HepG2 (cell line): ENCODE data around the gene AKAP8. TPM values are rescaled to one million over a fixed set of nuclear protein-coding genes. Genes with fewer than 3 reads are reported as not detected.

Source experiments
- ATAC-seq: fragments of 200-7000 bp; cut with Tn5 transposase; 3 replicates; pipeline ENCODE4 v1.9.1; 2020; ENCODE audit warnings: mild to moderate bottlenecking, moderate library complexity
- BruUV-seq: library from RNA; stranded (reverse); fragments of 400-500 nt; replicated peaks from 2 replicates; lab custom pipeline; 2021; lab: Mats Ljungman, UMichigan
- CTCF ChIA-PET: fragments of 300-600 bp; formaldehyde crosslinking; extraction: SDS; loops from one replicate; lab custom pipeline; 2021; ENCODE audit warnings: low total read pairs, inconsistent platforms, low intra/inter-chr PET ratio; lab: Yijun Ruan, JAX
- POLR2A ChIA-PET: fragments of 350-600 bp; sonication (Branson Sonifier 250); formaldehyde crosslinking; loops from one replicate; lab custom pipeline; 2020; ENCODE audit warnings: antibody characterized with exemption, inconsistent platforms; lab: Yijun Ruan, JAX
- DNase-seq: peaks from one replicate; pipeline ENCODE4 v3.0.0-alpha.2; 2015; ENCODE audit warnings: low spot score
- FAIRE-seq: peaks from 3 replicates; lab custom pipeline; 2011; peaks lifted over from hg19 to GRCh38; lab: Jason Lieb, UNC
- H2AFZ ChIP-seq: one replicate; pipeline ENCODE4 v1.6.1; 2011; ENCODE audit warnings: low read length, inconsistent platforms
- H3K27ac ChIP-seq: fragments of 300-600 bp; 3 replicates; pipeline ENCODE4 v1.8.0; 2011; ENCODE audit warnings: mixed run types, mild to moderate bottlenecking, mixed read lengths, low read length, inconsistent platforms; ENCODE audit not compliant: insufficient read depth; ENCODE audit errors: extremely low read length
- H3K27me3 ChIP-seq, 2 experiments: fragments of 200-600 bp in 1 of 2; 2 replicates in 1 of 2; 3 replicates in 1 of 2; pipeline versions ENCODE4 v1.6.0 to v1.8.0; 2011; ENCODE audit warnings: low read length in 2 of 2, mild to moderate bottlenecking in 2 of 2, moderate library complexity in 2 of 2, inconsistent platforms in 1 of 2; ENCODE audit not compliant: insufficient read depth in 2 of 2, control insufficient read depth in 1 of 2
- H3K36me3 ChIP-seq, 2 experiments: fragments of 200-600 bp in 1 of 2; replicated peaks in 1 of 2; 2 replicates in 1 of 2; 3 replicates in 1 of 2; pipeline versions ENCODE4 v1.5.1 to v1.8.0; 2011; ENCODE audit warnings: low read length in 2 of 2, inconsistent platforms in 1 of 2; ENCODE audit not compliant: insufficient read depth in 2 of 2, control insufficient read depth in 1 of 2
- H3K4me1 ChIP-seq: 2 replicates; pipeline ENCODE4 v1.5.1; 2012; ENCODE audit warnings: low read length, inconsistent platforms; ENCODE audit not compliant: insufficient read depth
- H3K4me2 ChIP-seq: 2 replicates; pipeline ENCODE4 v1.6.0; 2011; ENCODE audit warnings: low read depth, low read length, inconsistent platforms
- H3K4me3 ChIP-seq, 3 experiments: fragments of 200-600 bp in 1 of 3; sonication (generic), shearing (Covaris generic) in 1 of 3; replicated peaks in 1 of 3; 2 replicates each; pipeline ENCODE4 v1.5.1; 2011 to 2016; ENCODE audit warnings: low read length in 3 of 3, inconsistent platforms in 2 of 3, low read depth in 2 of 3, mild to moderate bottlenecking in 2 of 3, control low read depth in 1 of 3, mixed read lengths in 1 of 3; ENCODE audit not compliant: insufficient read depth in 1 of 3
- H3K79me2 ChIP-seq: one replicate; pipeline ENCODE4 v1.6.1; 2011; ENCODE audit warnings: low read length, inconsistent platforms; ENCODE audit not compliant: insufficient read depth
- H3K9ac ChIP-seq: 2 replicates; pipeline ENCODE4 v1.6.0; 2011; ENCODE audit warnings: mild to moderate bottlenecking, low read depth, low read length, inconsistent platforms; ENCODE audit not compliant: insufficient read depth
- H3K9me3 ChIP-seq: 2 replicates; pipeline ENCODE4 v1.5.1; 2012; ENCODE audit warnings: mild to moderate bottlenecking, low read length
- H4K20me1 ChIP-seq: 2 replicates; pipeline ENCODE4 v1.6.0; 2011; ENCODE audit warnings: inconsistent platforms, mild to moderate bottlenecking, low read length, moderate library complexity; ENCODE audit not compliant: insufficient read depth
- ATF4 ChIP-seq, 2 experiments: fragments of 450-650 bp in 1 of 2; sonication (generic) in 1 of 2; formaldehyde crosslinking; IDR thresholded peaks; 2 replicates each; pipeline versions ENCODE4 v1.5.0 to v1.8.0; 2020 to 2022; ENCODE audit warnings: mild to moderate bottlenecking in 1 of 2, missing genetic modification reagents in 1 of 2
- ETV5 ChIP-seq: IDR thresholded peaks from 2 replicates; pipeline ENCODE4 v1.6.1; 2018; ENCODE audit warnings: missing biosample characterization, missing genetic modification reagents, inconsistent platforms, borderline replicate concordance
- FOXK1 ChIP-seq: sonication (generic); formaldehyde crosslinking; IDR thresholded peaks from 2 replicates; pipeline ENCODE4 v1.4.0; 2020; ENCODE audit warnings: low read depth, missing genetic modification reagents, borderline replicate concordance
- HINFP ChIP-seq: sonication (generic); formaldehyde crosslinking; IDR thresholded peaks from 2 replicates; pipeline ENCODE4 v1.4.0; 2020; ENCODE audit warnings: low read depth, mild to moderate bottlenecking, missing genetic modification reagents
- MAFK ChIP-seq, 2 experiments: IDR thresholded peaks in 1 of 2; conservative IDR thresholded peaks in 1 of 2; 2 replicates each; pipeline ENCODE4 v1.6.1; 2011; ENCODE audit warnings: improper control_type of control experiment in 2 of 2, low read length in 2 of 2
- NCOA1 ChIP-seq: sonication (generic); formaldehyde crosslinking; IDR thresholded peaks from 2 replicates; pipeline ENCODE4 v1.9.0; 2021; ENCODE audit warnings: missing genetic modification reagents
- NFE2L1 ChIP-seq: sonication (generic); formaldehyde crosslinking; IDR thresholded peaks from 2 replicates; pipeline ENCODE4 v1.4.0; 2020; ENCODE audit warnings: missing genetic modification reagents, mild to moderate bottlenecking, borderline replicate concordance
- PLSCR1 ChIP-seq: sonication (generic); formaldehyde crosslinking; IDR thresholded peaks from 2 replicates; pipeline ENCODE4 v1.5.0; 2020; ENCODE audit warnings: missing genetic modification reagents, mild to moderate bottlenecking, borderline replicate concordance
- POGZ ChIP-seq: sonication (generic); formaldehyde crosslinking; IDR thresholded peaks from 2 replicates; pipeline ENCODE4 v1.4.0; 2020; ENCODE audit warnings: mild to moderate bottlenecking, missing genetic modification reagents
- POLR2AphosphoS5 ChIP-seq: IDR thresholded peaks from 2 replicates; pipeline ENCODE4 v1.6.1; 2012; ENCODE audit warnings: low read depth, low read length
- REST ChIP-seq, 2 experiments: IDR thresholded peaks; 2 replicates each; pipeline ENCODE4 v1.6.1; 2011 to 2012; ENCODE audit warnings: low read length in 2 of 2, borderline replicate concordance in 1 of 2, low read depth in 1 of 2, mild to moderate bottlenecking in 1 of 2, moderate library complexity in 1 of 2
- SP4 ChIP-seq: sonication (generic); formaldehyde crosslinking; IDR thresholded peaks from 2 replicates; pipeline ENCODE4 v1.8.1; 2023; ENCODE audit warnings: mild to moderate bottlenecking, missing genetic modification reagents
- ZBTB21 ChIP-seq: sonication (generic); formaldehyde crosslinking; IDR thresholded peaks from 2 replicates; pipeline ENCODE4 v1.4.0; 2020; ENCODE audit warnings: missing genetic modification reagents
- ZFP62 ChIP-seq: sonication (generic); formaldehyde crosslinking; IDR thresholded peaks from 2 replicates; pipeline ENCODE4 v1.4.0; 2020; ENCODE audit warnings: missing genetic modification reagents
- ZNF260 ChIP-seq: sonication (generic); formaldehyde crosslinking; IDR thresholded peaks from 2 replicates; pipeline ENCODE4 v1.4.0; 2020; ENCODE audit warnings: missing genetic modification reagents, low read depth, mild to moderate bottlenecking, borderline replicate concordance
- ZNF589 ChIP-seq: sonication (generic); formaldehyde crosslinking; conservative IDR thresholded peaks from 2 replicates; pipeline ENCODE4 v1.8.0; 2022; ENCODE audit warnings: mild to moderate bottlenecking, moderate library complexity, missing genetic modification reagents
- ZSCAN21 ChIP-seq: sonication (generic); formaldehyde crosslinking; IDR thresholded peaks from 2 replicates; pipeline ENCODE4 v1.8.0; 2022; ENCODE audit warnings: mild to moderate bottlenecking, missing genetic modification reagents, moderate library complexity, borderline replicate concordance
- WGBS: methylation state at CpG from one replicate; pipeline ENCODE4 v1.1.6; 2017; ENCODE audit warnings: low lambda C conversion rate; 5-methylcytosine and 5-hydroxymethylcytosine counted together
- in situ Hi-C: cut with HindIII; loops from 2 replicates; pipeline ENCODE4 v1.10.0; 2017; ENCODE audit warnings: low pct_unique_long_range_greater_than_20kb; ENCODE audit not compliant: extremely low pct_ligation_motif_present
- intact Hi-C: fragments of 100-400 bp; cut with micrococcal nuclease; formaldehyde crosslinking; loops from one replicate; pipeline ENCODE4 v1.10.0; 2022; ENCODE audit not compliant: unreplicated experiment
- polyA plus RNA-seq, 8 experiments: library from polyadenylated mRNA; depleted of rRNA in 3 of 8; stranded (reverse) in 7 of 8; unstranded in 1 of 8; fragments of >200 nt; fragmentation: Illumina TruSeq in 4 of 8; extraction: Trizol in 4 of 8; gene quantifications; 2 replicates each; pipeline versions ENCODE4 v1.2.1 to v1.2.3, GENCODE V29; 2011 to 2016; ENCODE audit warnings: low read depth in 4 of 8, missing spikeins in 1 of 8, mixed read lengths in 1 of 8; ENCODE audit not compliant: insufficient read depth in 1 of 8
- total RNA-seq, 5 experiments: library from RNA; depleted of rRNA; stranded (reverse); fragments of >200 nt; fragmentation: Illumina TruSeq; extraction: Trizol; gene quantifications; 2 replicates each; pipeline ENCODE4 v1.2.3, GENCODE V29; 2016; ENCODE audit warnings: low read depth in 1 of 5

The AKAP8 gene
- total and polyA plus RNA-seq, 2 of the 13 experiments (the other 11 are each of a cell fraction or from before 2014, with no cell fraction given), result 15.9 to 22.1 TPM

- CTCF ChIA-PET, result no interaction called here
- Histone ChIP-seq H3K9ac (no peak overlapping the region), H3K9me3 (no peaks in the 10 kb centered on the region), H3K4me3 (no peak overlapping the region), H4K20me1 (peaks cover 91% of the 10 kb centered on the region), H3K79me2 (peaks cover 97% of the 10 kb centered on the region), H3K4me1 (peaks cover 86% of the 10 kb centered on the region), H3K27ac (no peak overlapping the region), H3K4me2 (no peak overlapping the region), H2AFZ (no peak overlapping the region), H3K36me3 (peaks cover 0 to 3% of the 10 kb centered on the region in 2 experiments; a peak in 2 of 5 replicates), H3K27me3 (no peaks in the 10 kb centered on the region)
- no TSS peak for BruUV-seq
- no peak for FAIRE-seq
- 84% methylated on average over 4 of the region's 4 CpGs for WGBS
- no peak for ATAC-seq
- intact Hi-C loops (loop anchor here (5.0 to 10.0 kb wide), 2 partner anchors 55 to 57 kb away; partner anchors contain the start of gene AKAP8), in situ Hi-C loops (no loop called here)
- POLR2A ChIA-PET, result interaction anchor here (0.6 kb wide), 1 partner anchor 10 kb away, joined by 3 read pairs; no protein-coding TSS in a partner anchor
- DNase-seq, result no peak
- TF ChIP-seq ZSCAN21 (CRISPR knock-in tag) (no peak), HINFP (CRISPR knock-in tag) (no peak), POLR2AphosphoS5 (no peak), NFE2L1 (no peak), POGZ (CRISPR knock-in tag) (no peak), MAFK (conservative IDR thresholded peaks at IDR 0.05 in 1 of 2, IDR thresholded peaks at IDR 0.05 in 1 of 2; ENCODE audit: low read length in 2 of 2) (no peak), SP4 (no peak), ZFP62 (CRISPR knock-in tag) (no peak), FOXK1 (CRISPR knock-in tag) (no peak), ETV5 (CRISPR knock-in tag) (no peak), ZBTB21 (no peak), NCOA1 (CRISPR knock-in tag) (no peak), ATF4 (CRISPR knock-in tag; IDR thresholded peaks at IDR 0.05) (no peak), ZNF589 (CRISPR knock-in tag) (no peak), ZNF260 (CRISPR knock-in tag) (no peak), REST (IDR thresholded peaks at IDR 0.05; ENCODE audit: borderline replicate concordance in 1 of 2, low read depth in 1 of 2, low read length in 2 of 2) (no peak), PLSCR1 (CRISPR knock-in tag) (no peak)
Measured at GRCh38 chr19:15320116-15320515, 59.5 kb downstream of the AKAP8 start.
